ENCODE results near the gene PPP1R1C. TPM values are rescaled to one million over a fixed set of nuclear protein-coding genes. Genes with fewer than 3 reads are reported as not detected.

The PPP1R1C gene
- total and polyA plus RNA-seq, 3 donors from 2014 or later: 16.4 to 98.9 (median 26.2) TPM

DNA sequence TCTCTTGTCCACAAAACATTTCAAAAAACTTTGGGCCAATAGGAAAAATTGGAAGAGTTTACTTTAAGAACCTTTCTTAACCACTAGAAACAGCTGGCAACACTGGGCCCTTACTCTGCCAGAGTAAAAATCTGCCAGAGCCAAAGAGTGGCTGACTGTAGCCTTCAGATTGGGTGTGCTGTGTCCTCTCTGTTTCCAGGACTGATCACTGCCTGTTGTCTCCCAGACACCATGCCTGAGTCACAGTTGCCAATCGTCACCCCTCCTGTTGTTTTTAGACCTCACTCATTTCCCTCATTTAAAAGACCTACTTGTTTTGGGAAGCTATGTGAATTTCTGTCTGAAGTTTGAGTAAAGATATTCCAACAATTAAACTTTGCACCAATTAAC, 159.1 kb downstream of the PPP1R1C start:
- Histone ChIP-seq H3K27ac (no peak overlapping the region), H3K36me3 (ENCODE audit: low read depth, missing control alignments) (no peaks in the 10 kb centered on the region), H3K27me3 (no peaks in the 10 kb centered on the region), H3K4me3 (no peak overlapping the region), H3K9me3 (no peaks in the 10 kb centered on the region), H3K4me1 (no peaks in the 10 kb centered on the region)
- intact Hi-C loops (cut with DNase I; ENCODE audit: low total_unique reads): no loop called here
- WGBS, 2 donors: 63% methylated on average over 1 of the region's 1 CpG
- no peak for TF ChIP-seq POLR2A (IDR thresholded peaks at IDR 0.05)
- TF ChIP-seq, protein P1, sequence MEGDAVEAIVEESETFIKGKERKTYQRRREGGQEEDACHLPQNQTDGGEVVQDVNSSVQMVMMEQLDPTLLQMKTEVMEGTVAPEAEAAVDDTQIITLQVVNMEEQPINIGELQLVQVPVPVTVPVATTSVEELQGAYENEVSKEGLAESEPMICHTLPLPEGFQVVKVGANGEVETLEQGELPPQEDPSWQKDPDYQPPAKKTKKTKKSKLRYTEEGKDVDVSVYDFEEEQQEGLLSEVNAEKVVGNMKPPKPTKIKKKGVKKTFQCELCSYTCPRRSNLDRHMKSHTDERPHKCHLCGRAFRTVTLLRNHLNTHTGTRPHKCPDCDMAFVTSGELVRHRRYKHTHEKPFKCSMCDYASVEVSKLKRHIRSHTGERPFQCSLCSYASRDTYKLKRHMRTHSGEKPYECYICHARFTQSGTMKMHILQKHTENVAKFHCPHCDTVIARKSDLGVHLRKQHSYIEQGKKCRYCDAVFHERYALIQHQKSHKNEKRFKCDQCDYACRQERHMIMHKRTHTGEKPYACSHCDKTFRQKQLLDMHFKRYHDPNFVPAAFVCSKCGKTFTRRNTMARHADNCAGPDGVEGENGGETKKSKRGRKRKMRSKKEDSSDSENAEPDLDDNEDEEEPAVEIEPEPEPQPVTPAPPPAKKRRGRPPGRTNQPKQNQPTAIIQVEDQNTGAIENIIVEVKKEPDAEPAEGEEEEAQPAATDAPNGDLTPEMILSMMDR (IDR thresholded peaks at IDR 0.05): no peak
- DNase-seq: no peak

DNA sequence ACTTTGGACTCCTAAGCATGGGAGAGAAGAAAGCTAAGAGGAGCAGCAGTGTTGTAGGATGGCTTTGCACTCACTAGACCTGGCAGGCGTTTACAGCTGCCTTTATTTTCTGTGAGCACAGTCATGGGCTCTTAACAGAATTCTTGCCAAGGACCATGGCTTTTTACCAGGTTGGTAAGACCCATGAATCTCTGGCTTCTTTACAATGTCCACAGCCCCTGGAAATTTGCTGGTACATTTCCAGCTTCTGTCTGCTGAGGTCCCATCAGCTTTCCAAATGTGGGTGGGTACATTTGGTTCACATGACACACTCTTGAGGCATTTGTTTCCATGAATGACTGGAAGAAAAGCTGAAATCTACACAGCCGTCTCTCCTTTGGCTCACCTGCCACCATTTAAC, 162.7 kb downstream of the PPP1R1C start:
- no peak for DNase-seq
- intact Hi-C loops (cut with DNase I; ENCODE audit: low total_unique reads): no loop called here
- no peaks in the 10 kb centered on the region for H3K9me3 ChIP-seq

DNA sequence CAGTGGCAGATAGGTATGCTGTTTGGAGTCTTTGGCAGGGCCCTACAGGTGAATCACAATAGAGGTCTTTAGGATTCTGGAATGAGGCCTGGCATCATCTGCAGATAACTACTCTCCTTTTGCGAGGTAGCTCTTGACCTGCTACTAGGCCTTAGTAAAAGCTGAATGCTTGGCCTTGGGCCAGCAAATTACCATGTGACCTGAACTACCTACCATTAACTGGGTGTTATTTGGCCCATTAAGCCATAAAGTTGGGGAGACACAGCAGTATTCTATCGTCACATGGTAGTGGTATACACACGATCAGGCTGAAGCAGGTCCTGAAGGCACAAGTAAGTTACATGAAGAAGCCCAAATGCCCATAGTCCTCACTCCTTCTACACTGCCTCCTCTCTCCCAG, 178.2 kb downstream of the PPP1R1C start:
- H3K27me3 ChIP-seq: no peaks in the 10 kb centered on the region

More for the DNA sequence above, 162.7 kb downstream of the PPP1R1C start:
- Histone ChIP-seq H3K27ac (no peak overlapping the region), H3K27me3 (no peaks in the 10 kb centered on the region), H3K36me3 (ENCODE audit: low read depth, missing control alignments) (no peaks in the 10 kb centered on the region), H3K4me3 (no peak overlapping the region), H3K4me1 (no peaks in the 10 kb centered on the region)
- WGBS, 2 donors: 70 to 75% methylated on average over 2 of the region's 2 CpGs
- no peak for TF ChIP-seq POLR2A (IDR thresholded peaks at IDR 0.05)
- TF ChIP-seq, protein P1 (IDR thresholded peaks at IDR 0.05): no peak

GRCh38 chr2:182164686-182165085, 179.0 kb downstream of the PPP1R1C start:
- H3K4me1 ChIP-seq: no peaks in the 10 kb centered on the region
- H3K27me3 ChIP-seq: no peaks in the 10 kb centered on the region
- intact Hi-C loops (cut with DNase I; ENCODE audit: low total_unique reads): no loop called here
- DNase-seq: no peak
- 93 to 100% methylated on average over 1 of the region's 1 CpG for WGBS, 2 donors
- no peaks in the 10 kb centered on the region for H3K9me3 ChIP-seq
- no peak overlapping the region for H3K4me3 ChIP-seq
- TF ChIP-seq POLR2A (IDR thresholded peaks at IDR 0.05): no peak
- TF ChIP-seq, protein P1 (IDR thresholded peaks at IDR 0.05): no peak
- H3K36me3 ChIP-seq (ENCODE audit: low read depth, missing control alignments): no peaks in the 10 kb centered on the region
- no peak overlapping the region for H3K27ac ChIP-seq

More for the DNA sequence above, 178.2 kb downstream of the PPP1R1C start:
- no peak overlapping the region for H3K4me3 ChIP-seq
- H3K4me1 ChIP-seq: no peaks in the 10 kb centered on the region
- no peaks in the 10 kb centered on the region for H3K9me3 ChIP-seq
- 85 to 89% methylated on average over 3 of the region's 3 CpGs for WGBS, 2 donors
- intact Hi-C loops (cut with DNase I; ENCODE audit: low total_unique reads): no loop called here
- TF ChIP-seq POLR2A (IDR thresholded peaks at IDR 0.05): no peak
- TF ChIP-seq, protein P1 (IDR thresholded peaks at IDR 0.05): no peak
- no peak for DNase-seq
- H3K27ac ChIP-seq: no peak overlapping the region
- no peaks in the 10 kb centered on the region for H3K36me3 ChIP-seq (ENCODE audit: low read depth, missing control alignments)

DNA sequence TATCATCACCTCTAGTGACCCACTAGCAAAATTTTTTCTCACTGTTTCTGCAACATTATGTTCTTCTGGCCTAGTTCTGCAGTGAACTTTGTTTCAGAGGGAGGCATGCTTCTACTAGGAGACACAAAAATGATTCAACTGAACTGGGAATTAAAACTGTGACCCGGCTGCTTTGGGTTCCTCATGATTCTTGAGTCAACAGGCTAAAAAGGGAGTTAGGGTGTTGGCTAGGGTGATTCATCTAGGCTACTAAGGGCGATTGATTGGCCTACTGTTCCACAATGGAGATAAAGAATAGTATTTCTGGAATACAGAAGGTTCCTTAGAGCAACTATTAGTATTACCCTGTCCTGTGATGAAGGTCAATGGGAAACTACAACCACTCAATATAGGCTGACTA, 179.5 kb downstream of the PPP1R1C start:
- WGBS, 2 donors: 86 to 97% methylated on average over 2 of the region's 2 CpGs

More for the DNA sequence above, 179.5 kb downstream of the PPP1R1C start:
- DNase-seq: no peak
- Histone ChIP-seq H3K36me3 (ENCODE audit: low read depth, missing control alignments) (no peaks in the 10 kb centered on the region), H3K9me3 (no peaks in the 10 kb centered on the region), H3K4me1 (no peaks in the 10 kb centered on the region), H3K27ac (no peak overlapping the region), H3K4me3 (no peak overlapping the region), H3K27me3 (no peaks in the 10 kb centered on the region)
- intact Hi-C loops (cut with DNase I; ENCODE audit: low total_unique reads): no loop called here
- TF ChIP-seq, protein P1 (IDR thresholded peaks at IDR 0.05): no peak
- TF ChIP-seq POLR2A (IDR thresholded peaks at IDR 0.05): no peak

Data from testis (tissue), 3 donors.